Endothelial cell of umbilical vein (primary cell): ENCODE data around the gene MAU2. TPM values are rescaled to one million over a fixed set of nuclear protein-coding genes. Genes with fewer than 3 reads are reported as not detected.

ENCODE experiments used
- BruUV-seq: library from RNA; stranded (reverse); fragments of 400-500 nt; replicated peaks from 2 replicates; lab custom pipeline; 2021; lab: Mats Ljungman, UMichigan
- CTCF ChIA-PET: fragments of 300-600, 350-600 bp; sonication (Branson Sonifier 250); formaldehyde crosslinking; loops from one replicate; lab custom pipeline; 2021; ENCODE audit warnings: antibody characterized with exemption, inconsistent platforms; lab: Charles Lee
- POLR2A ChIA-PET: fragments of 300-600, 350-600 bp; sonication (Branson Sonifier 250); formaldehyde crosslinking; loops from one replicate; lab custom pipeline; 2021; ENCODE audit warnings: antibody characterized with exemption, inconsistent platforms; lab: Charles Lee
- DNase-seq: peaks from one replicate; pipeline ENCODE4 v3.0.0-alpha.2; 2011; ENCODE audit warnings: low read depth, low spot score
- FAIRE-seq: peaks from 2 replicates; lab custom pipeline; 2011; peaks lifted over from hg19 to GRCh38; lab: Jason Lieb, UNC
- H2AFZ ChIP-seq: 2 replicates; pipeline ENCODE4 v1.6.0; 2012; ENCODE audit warnings: low read depth, low read length, control low read depth, inconsistent platforms
- H3K27ac ChIP-seq: 2 replicates; pipeline ENCODE4 v1.5.1; 2011; ENCODE audit warnings: low read depth, mild to moderate bottlenecking, control low read depth, low read length, moderate library complexity; ENCODE audit not compliant: insufficient read depth
- H3K27me3 ChIP-seq, 2 experiments: 2 replicates each; pipeline versions ENCODE4 v1.6.0 to v1.6.1; 2011; ENCODE audit warnings: low read length in 2 of 2, mixed read lengths in 1 of 2; ENCODE audit not compliant: control insufficient read depth in 2 of 2, insufficient read depth in 2 of 2
- H3K36me3 ChIP-seq, 2 experiments: 2 replicates in 1 of 2; 3 replicates in 1 of 2; pipeline ENCODE4 v1.5.1; 2011; ENCODE audit warnings: low read length in 2 of 2, mild to moderate bottlenecking in 1 of 2, moderate library complexity in 1 of 2; ENCODE audit not compliant: control insufficient read depth in 2 of 2, insufficient read depth in 2 of 2; ENCODE audit errors: extremely low read depth in 1 of 2
- H3K4me1 ChIP-seq: 3 replicates; pipeline ENCODE4 v1.5.1; 2011; ENCODE audit warnings: mild to moderate bottlenecking, low read length; ENCODE audit not compliant: control insufficient read depth, insufficient read depth; ENCODE audit errors: extremely low read depth
- H3K4me2 ChIP-seq: 2 replicates; pipeline ENCODE4 v1.6.1; 2011; ENCODE audit warnings: low read length, control low read depth, mixed read lengths; ENCODE audit not compliant: insufficient read depth
- H3K4me3 ChIP-seq, 3 experiments: fragments of 200-600 bp in 1 of 3; sonication (generic), shearing (Covaris generic) in 1 of 3; replicated peaks in 1 of 3; 2 replicates each; pipeline ENCODE4 v1.5.1; 2011 to 2016; ENCODE audit warnings: control low read depth in 3 of 3, low read length in 3 of 3, mild to moderate bottlenecking in 2 of 3, inconsistent platforms in 1 of 3, low read depth in 1 of 3, moderate library complexity in 1 of 3; ENCODE audit not compliant: insufficient read depth in 1 of 3
- H3K79me2 ChIP-seq: 2 replicates; pipeline ENCODE4 v1.6.0; 2012; ENCODE audit warnings: low read length, inconsistent platforms; ENCODE audit not compliant: control insufficient read depth, insufficient read depth
- H3K9ac ChIP-seq: replicated peaks from 2 replicates; pipeline ENCODE3; 2011; ENCODE audit warnings: low read length, control low read depth; ENCODE audit not compliant: insufficient read depth; ENCODE audit errors: extremely low read depth
- H3K9me1 ChIP-seq: replicated peaks from 3 replicates; pipeline ENCODE4 v1.6.0; 2011; ENCODE audit warnings: mild to moderate bottlenecking, low read length; ENCODE audit not compliant: control insufficient read depth, insufficient read depth; ENCODE audit errors: extremely low read depth
- H3K9me3 ChIP-seq: replicated peaks from 2 replicates; pipeline ENCODE4 v1.5.1; 2012; ENCODE audit warnings: low read length, inconsistent platforms; ENCODE audit not compliant: control insufficient read depth, insufficient read depth
- H4K20me1 ChIP-seq: replicated peaks from 2 replicates; pipeline ENCODE3; 2011; ENCODE audit warnings: mild to moderate bottlenecking, low read length; ENCODE audit not compliant: control insufficient read depth, insufficient read depth; ENCODE audit errors: extremely low read depth
- EZH2 ChIP-seq: IDR thresholded peaks from 2 replicates; pipeline ENCODE4 v1.6.1; 2012; ENCODE audit warnings: borderline replicate concordance, low read depth, mild to moderate bottlenecking, moderate library complexity, low read length, inconsistent platforms; ENCODE audit not compliant: severe bottlenecking
- FOS ChIP-seq: IDR thresholded peaks from 2 replicates; pipeline ENCODE4 v1.6.1; 2011; ENCODE audit warnings: mild to moderate bottlenecking, low read length, moderate library complexity, borderline replicate concordance; ENCODE audit not compliant: insufficient read depth
- GATA2 ChIP-seq: IDR thresholded peaks from 2 replicates; pipeline ENCODE4 v1.7.0; 2011; ENCODE audit warnings: low read depth, mild to moderate bottlenecking, moderate library complexity, mixed read lengths, low read length; ENCODE audit not compliant: insufficient read length, insufficient read depth
- JUN ChIP-seq: IDR thresholded peaks from 2 replicates; pipeline ENCODE4 v1.6.1; 2011; ENCODE audit warnings: borderline replicate concordance, low read depth; ENCODE audit not compliant: insufficient read length, insufficient read depth
- MYC ChIP-seq: IDR thresholded peaks from one replicate; pipeline ENCODE4 v1.6.1; 2011; ENCODE audit warnings: mild to moderate bottlenecking, low read depth, low read length
- POLR2A ChIP-seq: IDR thresholded peaks from 2 replicates; pipeline ENCODE4 v1.6.1; 2012; ENCODE audit warnings: low read depth, mild to moderate bottlenecking, control low read depth, low read length
- POLR2AphosphoS5 ChIP-seq: IDR thresholded peaks from 2 replicates; pipeline ENCODE4 v1.6.1; 2012; ENCODE audit warnings: low read depth, mild to moderate bottlenecking, control low read depth, low read length, moderate library complexity; ENCODE audit not compliant: insufficient read depth
- dilution Hi-C: fragments of 300-500 bp; cut with MboI; formaldehyde crosslinking; loops from one replicate; pipeline ENCODE4 v1.15.0; 2019; ENCODE audit warnings: low sequenced_read_pairs; ENCODE audit not compliant: extremely low pct_ligation_motif_present
- intact Hi-C: fragments of 100-400 bp; cut with micrococcal nuclease; formaldehyde crosslinking; loops from one replicate; pipeline ENCODE4 v1.10.0; 2022
- polyA plus RNA-seq, 4 experiments: library from polyadenylated mRNA; depleted of rRNA in 3 of 4; stranded (reverse) in 3 of 4; unstranded in 1 of 4; fragments of >200 nt; gene quantifications; 2 replicates each; pipeline versions ENCODE4 v1.2.1 to v1.2.3, GENCODE V29; 2011 to 2012; ENCODE audit warnings: missing spikeins in 1 of 4
- total RNA-seq: library from RNA; stranded (reverse); gene quantifications from 2 replicates; pipeline ENCODE4 v1.2.3, GENCODE V29; 2021
- TF ChIP-seq, protein P1 (sequence below): IDR thresholded peaks from 2 replicates; pipeline ENCODE4 v1.6.1; 2011; ENCODE audit not compliant: insufficient read depth, insufficient read length
- TF ChIP-seq, protein P2 (sequence below), 2 donors: IDR thresholded peaks; 1 replicate in 1 of 2; 2 replicates in 1 of 2; pipeline ENCODE4 v1.5.1; 2011; ENCODE audit warnings: low read length in 2 of 2, mild to moderate bottlenecking in 2 of 2, moderate library complexity in 2 of 2, control low read depth in 1 of 2, inconsistent platforms in 1 of 2, low read depth in 1 of 2; ENCODE audit not compliant: insufficient read depth in 1 of 2; ENCODE audit errors: extremely low read depth in 1 of 2

The MAU2 gene
- total and polyA plus RNA-seq, 2 donors (not counting 3 experiments of a cell fraction or from before 2014, with no cell fraction given), result 36.9 to 70.0 TPM

DNA sequence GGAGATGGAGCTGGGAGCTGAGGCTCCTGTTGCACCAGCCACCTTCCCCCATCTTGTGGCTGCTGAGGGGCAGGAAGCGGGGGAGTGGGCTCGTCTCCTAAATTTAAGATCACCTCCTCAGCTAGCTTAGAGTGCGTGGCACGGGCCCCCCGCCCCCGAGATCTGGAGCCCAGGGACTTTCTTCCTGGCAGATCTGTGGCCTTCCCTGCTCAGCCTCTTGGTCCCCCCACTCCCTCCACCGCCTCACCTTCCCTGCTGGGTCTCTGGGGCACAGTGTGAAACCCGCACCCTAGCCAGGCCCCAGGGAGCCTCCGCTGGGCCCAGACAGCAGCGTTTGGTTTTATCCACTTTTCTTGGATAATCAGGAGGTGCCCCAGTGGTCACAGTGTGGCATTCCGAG lies 35.9 kb downstream of the MAU2 start:
- no peaks in the 10 kb centered on the region for H4K20me1 ChIP-seq
- H3K9ac ChIP-seq, result no peak overlapping the region
- H3K36me3 ChIP-seq, result peaks cover 5 to 47% of the 10 kb centered on the region in 2 experiments
- H3K4me3 ChIP-seq, result no peak overlapping the region
- H3K4me1 ChIP-seq, result no peaks in the 10 kb centered on the region
- H2AFZ ChIP-seq, result no peak overlapping the region
- H3K27me3 ChIP-seq, result no peaks in the 10 kb centered on the region
- H3K4me2 ChIP-seq, result no peak overlapping the region
- TF ChIP-seq JUN (no peak), POLR2AphosphoS5 (no peak), POLR2A (no peak), EZH2 (no peak), FOS (no peak), GATA2 (no peak), MYC (no peak)
- TF ChIP-seq, protein P1, sequence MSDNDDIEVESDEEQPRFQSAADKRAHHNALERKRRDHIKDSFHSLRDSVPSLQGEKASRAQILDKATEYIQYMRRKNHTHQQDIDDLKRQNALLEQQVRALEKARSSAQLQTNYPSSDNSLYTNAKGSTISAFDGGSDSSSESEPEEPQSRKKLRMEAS, result no peak
- TF ChIP-seq, protein P2, sequence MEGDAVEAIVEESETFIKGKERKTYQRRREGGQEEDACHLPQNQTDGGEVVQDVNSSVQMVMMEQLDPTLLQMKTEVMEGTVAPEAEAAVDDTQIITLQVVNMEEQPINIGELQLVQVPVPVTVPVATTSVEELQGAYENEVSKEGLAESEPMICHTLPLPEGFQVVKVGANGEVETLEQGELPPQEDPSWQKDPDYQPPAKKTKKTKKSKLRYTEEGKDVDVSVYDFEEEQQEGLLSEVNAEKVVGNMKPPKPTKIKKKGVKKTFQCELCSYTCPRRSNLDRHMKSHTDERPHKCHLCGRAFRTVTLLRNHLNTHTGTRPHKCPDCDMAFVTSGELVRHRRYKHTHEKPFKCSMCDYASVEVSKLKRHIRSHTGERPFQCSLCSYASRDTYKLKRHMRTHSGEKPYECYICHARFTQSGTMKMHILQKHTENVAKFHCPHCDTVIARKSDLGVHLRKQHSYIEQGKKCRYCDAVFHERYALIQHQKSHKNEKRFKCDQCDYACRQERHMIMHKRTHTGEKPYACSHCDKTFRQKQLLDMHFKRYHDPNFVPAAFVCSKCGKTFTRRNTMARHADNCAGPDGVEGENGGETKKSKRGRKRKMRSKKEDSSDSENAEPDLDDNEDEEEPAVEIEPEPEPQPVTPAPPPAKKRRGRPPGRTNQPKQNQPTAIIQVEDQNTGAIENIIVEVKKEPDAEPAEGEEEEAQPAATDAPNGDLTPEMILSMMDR (IDR thresholded peaks at IDR 0.05; ENCODE audit: extremely low read depth in 1 of 2, insufficient read depth in 1 of 2, low read depth in 1 of 2, low read length in 2 of 2), result no peak
- H3K27ac ChIP-seq, result no peak overlapping the region
- POLR2A ChIA-PET, result no interaction called here
- H3K79me2 ChIP-seq, result no peaks in the 10 kb centered on the region
- CTCF ChIA-PET, result interaction anchor here (8.4 kb wide), 1 partner anchor 14 kb away, joined by 51 read pairs; no protein-coding TSS in a partner anchor
- DNase-seq (no peak), FAIRE-seq (no peak)
- H3K9me3 ChIP-seq, result no peaks in the 10 kb centered on the region
- no peaks in the 10 kb centered on the region for H3K9me1 ChIP-seq
- intact Hi-C loops (no loop called here), dilution Hi-C loops (no loop called here)
- BruUV-seq, result no TSS peak
